GM18520 (cell line): ENCODE data around the gene AGR3.

Experiments
- ATAC-seq: cut with Tn5 transposase; IDR thresholded peaks from one replicate; pipeline ENCODE4 v1.9.1; 2021; ENCODE audit not compliant: unreplicated experiment

AGR3 gene

GRCh38 chr7:16881844-16882243 lies at the start of gene AGR3:
TSS of gene AGR3 (minus strand) at chr7:16881983. CDS start at chr7:16878618, 3,365 bp downstream.
- ATAC-seq = no peak

- no peak for ATAC-seq
These were observed 49.2 kb upstream of the AGR3 start for GRCh38 chr7:16930946-16931345.

- ATAC-seq = peak; percentile 81
These were observed 47.5 kb upstream of the AGR3 start for GRCh38 chr7:16929146-16929762.

- no peak for ATAC-seq
These were observed 45.1 kb upstream of the AGR3 start for GRCh38 chr7:16926861-16927260.

GRCh38 chr7:16926283-16926682 lies 44.5 kb upstream of the AGR3 start:
- ATAC-seq = peak; percentile 40

- ATAC-seq = no peak
These were observed 43.8 kb upstream of the AGR3 start for GRCh38 chr7:16925609-16926008.

- ATAC-seq = no peak
These were observed 41.2 kb upstream of the AGR3 start for GRCh38 chr7:16923019-16923418.

GRCh38 chr7:16921644-16922257 lies 40.0 kb upstream of the AGR3 start:
- no peak for ATAC-seq

- ATAC-seq = no peak
These were observed 39.4 kb upstream of the AGR3 start for GRCh38 chr7:16921151-16921550.

- ATAC-seq = no peak
These were observed 37.7 kb upstream of the AGR3 start for GRCh38 chr7:16919440-16919839.

GRCh38 chr7:16918288-16918895 lies 36.6 kb upstream of the AGR3 start:
- no peak for ATAC-seq

GRCh38 chr7:16916738-16917137 lies 35.0 kb upstream of the AGR3 start:
- no peak for ATAC-seq

- no peak for ATAC-seq
These were observed 34.4 kb upstream of the AGR3 start for GRCh38 chr7:16916105-16916639.

GRCh38 chr7:16915405-16915804 lies 33.6 kb upstream of the AGR3 start:
- no peak for ATAC-seq

- ATAC-seq = no peak
These were observed 33.0 kb upstream of the AGR3 start for GRCh38 chr7:16914771-16915170.

GRCh38 chr7:16913643-16914042 lies 31.9 kb upstream of the AGR3 start:
- no peak for ATAC-seq

- ATAC-seq = no peak
These were observed 30.8 kb upstream of the AGR3 start for GRCh38 chr7:16912540-16912939.

GRCh38 chr7:16908561-16908960 lies 26.8 kb upstream of the AGR3 start:
- no peak for ATAC-seq

GRCh38 chr7:16905300-16906044 lies 23.7 kb upstream of the AGR3 start:
- no peak for ATAC-seq

- no peak for ATAC-seq
These were observed 22.3 kb upstream of the AGR3 start for GRCh38 chr7:16904076-16904475.

GRCh38 chr7:16900209-16900768 lies 18.5 kb upstream of the AGR3 start:
- ATAC-seq = no peak
